HepG2 (cell line): ENCODE results near the gene METTL15. TPM values are rescaled to one million over a fixed set of nuclear protein-coding genes. Genes with fewer than 3 reads are reported as not detected.

ENCODE experiments used
- ATAC-seq: fragments of 200-7000 bp; cut with Tn5 transposase; 3 replicates; pipeline ENCODE4 v1.9.1; 2020; ENCODE audit warnings: mild to moderate bottlenecking, moderate library complexity
- BruUV-seq: library from RNA; stranded (reverse); fragments of 400-500 nt; replicated peaks from 2 replicates; lab custom pipeline; 2021; lab: Mats Ljungman, UMichigan
- CTCF ChIA-PET: fragments of 300-600 bp; formaldehyde crosslinking; extraction: SDS; loops from one replicate; lab custom pipeline; 2021; ENCODE audit warnings: low total read pairs, inconsistent platforms, low intra/inter-chr PET ratio; lab: Yijun Ruan, JAX
- POLR2A ChIA-PET: fragments of 350-600 bp; sonication (Branson Sonifier 250); formaldehyde crosslinking; loops from one replicate; lab custom pipeline; 2020; ENCODE audit warnings: antibody characterized with exemption, inconsistent platforms; lab: Yijun Ruan, JAX
- DNase-seq: peaks from one replicate; pipeline ENCODE4 v3.0.0-alpha.2; 2015; ENCODE audit warnings: low spot score
- FAIRE-seq: peaks from 3 replicates; lab custom pipeline; 2011; peaks lifted over from hg19 to GRCh38; lab: Jason Lieb, UNC
- H2AFZ ChIP-seq: one replicate; pipeline ENCODE4 v1.6.1; 2011; ENCODE audit warnings: low read length, inconsistent platforms
- H3K27ac ChIP-seq: fragments of 300-600 bp; 3 replicates; pipeline ENCODE4 v1.8.0; 2011; ENCODE audit warnings: mixed run types, mild to moderate bottlenecking, mixed read lengths, low read length, inconsistent platforms; ENCODE audit not compliant: insufficient read depth; ENCODE audit errors: extremely low read length
- H3K27me3 ChIP-seq, 2 experiments: fragments of 200-600 bp in 1 of 2; 2 replicates in 1 of 2; 3 replicates in 1 of 2; pipeline versions ENCODE4 v1.6.0 to v1.8.0; 2011; ENCODE audit warnings: low read length in 2 of 2, mild to moderate bottlenecking in 2 of 2, moderate library complexity in 2 of 2, inconsistent platforms in 1 of 2; ENCODE audit not compliant: insufficient read depth in 2 of 2, control insufficient read depth in 1 of 2
- H3K36me3 ChIP-seq, 2 experiments: fragments of 200-600 bp in 1 of 2; replicated peaks in 1 of 2; 2 replicates in 1 of 2; 3 replicates in 1 of 2; pipeline versions ENCODE4 v1.5.1 to v1.8.0; 2011; ENCODE audit warnings: low read length in 2 of 2, inconsistent platforms in 1 of 2; ENCODE audit not compliant: insufficient read depth in 2 of 2, control insufficient read depth in 1 of 2
- H3K4me1 ChIP-seq: 2 replicates; pipeline ENCODE4 v1.5.1; 2012; ENCODE audit warnings: low read length, inconsistent platforms; ENCODE audit not compliant: insufficient read depth
- H3K4me2 ChIP-seq: 2 replicates; pipeline ENCODE4 v1.6.0; 2011; ENCODE audit warnings: low read depth, low read length, inconsistent platforms
- H3K4me3 ChIP-seq, 3 experiments: fragments of 200-600 bp in 1 of 3; sonication (generic), shearing (Covaris generic) in 1 of 3; replicated peaks in 1 of 3; 2 replicates each; pipeline ENCODE4 v1.5.1; 2011 to 2016; ENCODE audit warnings: low read length in 3 of 3, inconsistent platforms in 2 of 3, low read depth in 2 of 3, mild to moderate bottlenecking in 2 of 3, control low read depth in 1 of 3, mixed read lengths in 1 of 3; ENCODE audit not compliant: insufficient read depth in 1 of 3
- H3K79me2 ChIP-seq: one replicate; pipeline ENCODE4 v1.6.1; 2011; ENCODE audit warnings: low read length, inconsistent platforms; ENCODE audit not compliant: insufficient read depth
- H3K9ac ChIP-seq: 2 replicates; pipeline ENCODE4 v1.6.0; 2011; ENCODE audit warnings: mild to moderate bottlenecking, low read depth, low read length, inconsistent platforms; ENCODE audit not compliant: insufficient read depth
- H3K9me3 ChIP-seq: 2 replicates; pipeline ENCODE4 v1.5.1; 2012; ENCODE audit warnings: mild to moderate bottlenecking, low read length
- H4K20me1 ChIP-seq: 2 replicates; pipeline ENCODE4 v1.6.0; 2011; ENCODE audit warnings: inconsistent platforms, mild to moderate bottlenecking, low read length, moderate library complexity; ENCODE audit not compliant: insufficient read depth
- FOXK1 ChIP-seq: sonication (generic); formaldehyde crosslinking; IDR thresholded peaks from 2 replicates; pipeline ENCODE4 v1.4.0; 2020; ENCODE audit warnings: low read depth, missing genetic modification reagents, borderline replicate concordance
- REPIN1 ChIP-seq: sonication (generic); formaldehyde crosslinking; IDR thresholded peaks from 2 replicates; pipeline ENCODE4 v1.8.0; 2022; ENCODE audit warnings: missing genetic modification reagents, low read depth, mild to moderate bottlenecking, borderline replicate concordance
- SSRP1 ChIP-seq: IDR thresholded peaks from 2 replicates; pipeline ENCODE4 v1.6.1; 2016; ENCODE audit warnings: control low read depth
- WGBS: methylation state at CpG from one replicate; pipeline ENCODE4 v1.1.6; 2017; ENCODE audit warnings: low lambda C conversion rate; 5-methylcytosine and 5-hydroxymethylcytosine counted together
- in situ Hi-C: cut with HindIII; loops from 2 replicates; pipeline ENCODE4 v1.10.0; 2017; ENCODE audit warnings: low pct_unique_long_range_greater_than_20kb; ENCODE audit not compliant: extremely low pct_ligation_motif_present
- intact Hi-C: fragments of 100-400 bp; cut with micrococcal nuclease; formaldehyde crosslinking; loops from one replicate; pipeline ENCODE4 v1.10.0; 2022; ENCODE audit not compliant: unreplicated experiment
- polyA plus RNA-seq, 8 experiments: library from polyadenylated mRNA; depleted of rRNA in 3 of 8; stranded (reverse) in 7 of 8; unstranded in 1 of 8; fragments of >200 nt; fragmentation: Illumina TruSeq in 4 of 8; extraction: Trizol in 4 of 8; gene quantifications; 2 replicates each; pipeline versions ENCODE4 v1.2.1 to v1.2.3, GENCODE V29; 2011 to 2016; ENCODE audit warnings: low read depth in 4 of 8, missing spikeins in 1 of 8, mixed read lengths in 1 of 8; ENCODE audit not compliant: insufficient read depth in 1 of 8
- total RNA-seq, 5 experiments: library from RNA; depleted of rRNA; stranded (reverse); fragments of >200 nt; fragmentation: Illumina TruSeq; extraction: Trizol; gene quantifications; 2 replicates each; pipeline ENCODE4 v1.2.3, GENCODE V29; 2016; ENCODE audit warnings: low read depth in 1 of 5
- TF ChIP-seq, protein P1 (sequence below): sonication (generic); formaldehyde crosslinking; IDR thresholded peaks from 2 replicates; pipeline ENCODE4 v1.4.0; 2020; ENCODE audit warnings: missing genetic modification reagents, low read depth, mild to moderate bottlenecking, borderline replicate concordance
- TF ChIP-seq, protein P2 (sequence below): sonication (generic); formaldehyde crosslinking; IDR thresholded peaks from 2 replicates; pipeline ENCODE4 v1.5.0; 2020; ENCODE audit warnings: mild to moderate bottlenecking, low read depth, missing genetic modification reagents, borderline replicate concordance
- TF ChIP-seq, protein P3 (sequence below): sonication (generic); formaldehyde crosslinking; IDR thresholded peaks from 2 replicates; pipeline ENCODE4 v1.5.1; 2020; ENCODE audit warnings: mild to moderate bottlenecking, missing genetic modification reagents, moderate library complexity

METTL15 gene
- total and polyA plus RNA-seq, 2 of the 13 experiments (the other 11 are each of a cell fraction or from before 2014, with no cell fraction given): 6.5 to 14.0 TPM

DNA sequence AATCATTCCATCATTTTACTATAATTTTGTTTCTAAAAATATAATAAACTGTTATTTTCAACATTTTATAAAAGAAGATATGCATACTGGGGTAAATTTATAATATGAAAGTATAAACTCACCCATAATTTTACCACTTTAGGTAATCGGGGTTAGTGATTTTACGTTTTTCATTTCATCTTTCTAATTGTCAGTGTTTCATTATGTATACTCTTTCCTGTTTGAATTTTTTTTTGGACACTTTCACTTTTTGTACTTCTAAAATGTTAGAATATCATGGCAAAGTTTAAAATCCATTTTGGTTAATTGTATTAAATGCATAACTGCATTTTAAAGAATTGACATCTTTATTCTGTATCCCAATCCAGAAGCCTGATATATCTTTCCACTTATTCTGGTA is 115.8 kb downstream of the METTL15 start:
- no peak overlapping the region for H2AFZ ChIP-seq
- no peaks in the 10 kb centered on the region for H3K4me1 ChIP-seq
- in situ Hi-C loops (no loop called here), intact Hi-C loops (no loop called here)
- H3K79me2 ChIP-seq: no peaks in the 10 kb centered on the region
- H4K20me1 ChIP-seq: no peaks in the 10 kb centered on the region
- BruUV-seq: no TSS peak
- H3K4me2 ChIP-seq: no peak overlapping the region
- H3K27ac ChIP-seq: no peak overlapping the region
- POLR2A ChIA-PET: no interaction called here
- ATAC-seq (no peak), DNase-seq (no peak), FAIRE-seq (no peak)
- H3K36me3 ChIP-seq: no peaks in the 10 kb centered on the region
- H3K27me3 ChIP-seq: no peaks in the 10 kb centered on the region
- WGBS: 94% methylated on average over 2 of the region's 2 CpGs
- H3K4me3 ChIP-seq: no peak overlapping the region
- H3K9ac ChIP-seq: no peak overlapping the region
- TF ChIP-seq, protein P1, sequence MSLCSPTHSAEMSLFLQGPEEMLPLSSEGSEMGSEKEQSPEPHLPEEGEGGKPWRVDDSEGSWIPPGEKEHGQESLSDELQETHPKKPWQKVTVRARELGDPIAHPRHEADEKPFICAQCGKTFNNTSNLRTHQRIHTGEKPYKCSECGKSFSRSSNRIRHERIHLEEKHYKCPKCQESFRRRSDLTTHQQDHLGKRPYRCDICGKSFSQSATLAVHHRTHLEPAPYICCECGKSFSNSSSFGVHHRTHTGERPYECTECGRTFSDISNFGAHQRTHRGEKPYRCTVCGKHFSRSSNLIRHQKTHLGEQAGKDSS (CRISPR knock-in tag): no peak
- TF ChIP-seq REPIN1 (CRISPR knock-in tag) (no peak), FOXK1 (CRISPR knock-in tag) (no peak), SSRP1 (CRISPR knock-in tag) (no peak)
- TF ChIP-seq, protein P2, sequence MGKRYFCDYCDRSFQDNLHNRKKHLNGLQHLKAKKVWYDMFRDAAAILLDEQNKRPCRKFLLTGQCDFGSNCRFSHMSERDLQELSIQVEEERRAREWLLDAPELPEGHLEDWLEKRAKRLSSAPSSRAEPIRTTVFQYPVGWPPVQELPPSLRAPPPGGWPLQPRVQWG (CRISPR knock-in tag): no peak
- TF ChIP-seq, protein P3, sequence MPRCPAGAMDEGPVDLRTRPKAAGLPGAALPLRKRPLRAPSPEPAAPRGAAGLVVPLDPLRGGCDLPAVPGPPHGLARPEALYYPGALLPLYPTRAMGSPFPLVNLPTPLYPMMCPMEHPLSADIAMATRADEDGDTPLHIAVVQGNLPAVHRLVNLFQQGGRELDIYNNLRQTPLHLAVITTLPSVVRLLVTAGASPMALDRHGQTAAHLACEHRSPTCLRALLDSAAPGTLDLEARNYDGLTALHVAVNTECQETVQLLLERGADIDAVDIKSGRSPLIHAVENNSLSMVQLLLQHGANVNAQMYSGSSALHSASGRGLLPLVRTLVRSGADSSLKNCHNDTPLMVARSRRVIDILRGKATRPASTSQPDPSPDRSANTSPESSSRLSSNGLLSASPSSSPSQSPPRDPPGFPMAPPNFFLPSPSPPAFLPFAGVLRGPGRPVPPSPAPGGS (CRISPR knock-in tag): no peak
- TF ChIP-seq, all 625 proteins: peak for 0
- H3K9me3 ChIP-seq: no peaks in the 10 kb centered on the region
- CTCF ChIA-PET: no interaction called here
